HG03196 (cell line): ENCODE data around the gene SLC47A1.
"Not testable (repeated sequence)": the region's sequence is repeated elsewhere in the genome, so short reads cannot be mapped to it uniquely, and the experiment has no call there.

Experiments
- ATAC-seq: cut with Tn5 transposase; IDR thresholded peaks from one replicate; pipeline ENCODE4 v1.9.1; 2021; ENCODE audit not compliant: unreplicated experiment

The SLC47A1 gene

DNA sequence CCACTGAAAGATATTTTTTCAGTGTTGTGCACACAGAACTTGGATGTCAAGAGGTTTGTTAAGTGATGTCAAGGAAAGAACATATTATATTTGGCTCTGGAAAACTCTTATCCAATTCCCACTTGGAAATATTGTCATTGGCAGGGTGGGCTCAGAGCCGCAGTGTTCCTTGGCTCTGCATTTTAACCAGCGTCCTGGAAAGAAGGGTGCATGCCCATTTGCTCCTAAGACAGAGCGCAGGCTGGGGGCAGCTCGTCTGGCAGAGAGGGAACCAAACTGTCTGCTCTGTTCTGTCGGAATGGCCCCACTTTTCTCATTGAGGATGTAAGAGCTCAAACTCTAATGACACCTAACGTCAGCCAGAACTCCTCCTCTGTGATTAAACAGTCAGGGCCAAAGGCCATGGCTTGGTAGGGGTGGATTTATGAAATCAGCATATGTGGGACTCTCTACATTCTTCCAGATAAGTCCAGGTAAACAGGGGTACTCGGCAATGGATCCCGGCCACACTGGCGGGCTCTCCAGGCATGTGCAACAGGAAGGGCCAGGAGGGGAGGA, 18.0 kb downstream of the SLC47A1 start:
- no peak for ATAC-seq

DNA sequence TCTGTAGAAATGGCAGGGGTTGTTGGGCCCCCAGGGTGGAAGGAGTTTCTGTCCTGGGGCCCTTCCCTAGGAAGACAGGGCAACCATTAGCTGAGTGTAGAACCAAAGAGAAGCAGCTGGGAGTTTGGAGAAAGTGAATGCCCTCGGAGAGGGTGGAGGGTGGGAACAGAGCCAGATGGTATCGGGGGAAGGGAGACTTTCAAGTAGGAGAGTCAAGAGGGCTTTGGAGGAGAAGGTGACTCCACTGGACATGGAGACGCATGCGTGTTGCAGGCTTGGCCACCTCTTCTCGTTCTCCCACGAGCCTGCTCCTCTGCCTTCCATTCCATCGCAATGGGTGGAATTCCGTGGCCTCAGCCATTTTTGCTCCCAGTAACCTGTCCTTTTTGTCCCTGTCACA, 19.4 kb downstream of the SLC47A1 start:
- ATAC-seq, result no peak

GRCh38 chr17:19554393-19554792, 20.7 kb downstream of the SLC47A1 start:
- ATAC-seq, result no peak

DNA sequence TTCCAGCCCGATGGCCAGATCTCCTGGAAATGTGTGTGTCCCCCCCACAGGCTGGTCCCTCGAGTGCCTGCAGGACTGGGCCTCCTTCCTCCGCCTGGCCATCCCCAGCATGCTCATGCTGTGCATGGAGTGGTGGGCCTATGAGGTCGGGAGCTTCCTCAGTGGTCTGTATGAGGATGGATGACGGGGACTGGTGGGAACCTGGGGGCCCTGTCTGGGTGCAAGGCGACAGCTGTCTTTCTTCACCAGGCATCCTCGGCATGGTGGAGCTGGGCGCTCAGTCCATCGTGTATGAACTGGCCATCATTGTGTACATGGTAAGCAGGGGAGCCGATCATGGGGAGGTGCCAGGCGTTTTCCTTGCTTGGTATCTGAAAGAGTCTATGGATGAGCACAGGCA, 22.1 kb downstream of the SLC47A1 start:
- no peak for ATAC-seq

DNA sequence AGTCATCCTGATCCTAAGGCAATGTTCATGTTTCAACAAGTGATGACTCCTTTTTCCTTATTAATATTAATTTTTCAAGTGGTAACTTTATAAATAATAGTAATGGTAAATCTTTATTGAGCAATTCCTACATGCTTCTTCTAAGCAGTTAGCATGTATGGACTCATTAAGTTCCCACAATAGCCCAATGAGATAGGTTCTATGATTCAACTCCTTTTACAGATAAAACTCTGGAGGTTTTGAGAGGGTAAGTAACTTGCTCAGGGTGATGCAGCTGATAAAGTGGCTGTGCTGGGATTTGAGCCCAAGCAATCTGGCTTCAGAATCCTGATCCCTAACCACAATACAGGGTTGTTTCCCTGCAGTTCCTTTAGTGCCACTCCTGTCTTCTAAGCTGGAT, 25.3 kb downstream of the SLC47A1 start:
- ATAC-seq, result no peak

DNA sequence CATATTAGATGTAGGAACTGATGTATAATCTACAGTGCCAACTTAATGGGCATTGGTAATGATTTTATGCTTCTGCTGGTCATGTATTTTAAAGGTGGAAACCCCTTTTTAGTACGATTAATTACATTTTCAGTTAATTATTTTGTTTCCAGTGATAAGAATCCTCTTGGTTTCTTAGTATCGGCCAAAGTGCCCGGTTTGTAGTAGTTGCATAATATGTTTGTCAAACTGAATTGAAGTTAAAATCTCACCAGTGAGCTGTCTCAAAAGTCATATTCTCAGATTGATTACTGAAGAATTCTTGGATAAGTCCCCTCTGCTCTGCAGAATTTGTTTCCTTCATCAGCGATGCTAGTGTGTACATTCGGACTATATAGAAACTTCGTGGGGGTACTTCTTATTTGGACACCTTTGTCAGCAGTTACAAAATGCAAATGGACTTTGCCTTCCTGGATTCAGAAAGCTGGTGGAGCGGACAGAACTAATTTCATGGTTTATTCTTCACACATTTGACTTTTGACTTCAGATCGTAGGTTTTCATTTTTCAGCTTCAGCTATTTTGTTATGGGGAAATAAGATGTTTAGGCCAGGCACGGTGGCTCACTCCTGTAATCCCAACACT, 28.2 kb downstream of the SLC47A1 start:
- ATAC-seq, result no peak

DNA sequence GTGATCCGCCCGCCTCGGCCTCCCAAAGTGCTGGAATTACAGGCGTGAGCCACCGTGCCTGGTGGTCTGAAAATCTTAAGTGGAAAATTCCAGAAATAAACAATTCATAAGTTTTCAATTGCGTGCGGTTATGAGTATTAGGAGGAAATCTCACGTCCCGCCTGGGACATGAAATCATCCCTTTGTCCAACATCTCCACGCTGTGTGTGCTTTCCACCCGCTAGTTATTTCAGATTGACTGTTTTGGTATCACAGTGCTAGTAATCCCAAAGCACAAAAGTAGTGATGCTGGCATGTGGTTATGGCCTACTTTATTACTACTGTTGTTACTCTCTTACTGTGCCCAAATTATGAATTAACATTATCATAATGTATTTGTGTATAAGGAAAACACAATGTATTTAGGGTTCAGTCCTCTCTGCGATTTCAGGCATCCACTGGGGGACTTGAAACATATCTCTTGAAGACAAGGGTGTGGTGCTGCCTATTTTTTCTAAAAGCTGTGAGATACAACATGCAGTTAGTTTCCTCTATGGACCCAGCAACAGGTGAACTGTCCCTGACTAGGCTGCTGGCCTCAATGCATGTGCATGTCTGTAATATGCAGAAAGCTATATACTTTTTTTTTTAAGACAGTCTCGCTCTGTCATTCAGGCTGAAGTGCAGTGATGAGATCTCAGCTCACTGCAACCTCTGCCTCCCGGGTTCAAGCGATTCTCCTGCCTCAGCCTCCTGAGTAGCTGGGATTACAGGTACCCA, 32.3 kb downstream of the SLC47A1 start:
- no peak for ATAC-seq

DNA sequence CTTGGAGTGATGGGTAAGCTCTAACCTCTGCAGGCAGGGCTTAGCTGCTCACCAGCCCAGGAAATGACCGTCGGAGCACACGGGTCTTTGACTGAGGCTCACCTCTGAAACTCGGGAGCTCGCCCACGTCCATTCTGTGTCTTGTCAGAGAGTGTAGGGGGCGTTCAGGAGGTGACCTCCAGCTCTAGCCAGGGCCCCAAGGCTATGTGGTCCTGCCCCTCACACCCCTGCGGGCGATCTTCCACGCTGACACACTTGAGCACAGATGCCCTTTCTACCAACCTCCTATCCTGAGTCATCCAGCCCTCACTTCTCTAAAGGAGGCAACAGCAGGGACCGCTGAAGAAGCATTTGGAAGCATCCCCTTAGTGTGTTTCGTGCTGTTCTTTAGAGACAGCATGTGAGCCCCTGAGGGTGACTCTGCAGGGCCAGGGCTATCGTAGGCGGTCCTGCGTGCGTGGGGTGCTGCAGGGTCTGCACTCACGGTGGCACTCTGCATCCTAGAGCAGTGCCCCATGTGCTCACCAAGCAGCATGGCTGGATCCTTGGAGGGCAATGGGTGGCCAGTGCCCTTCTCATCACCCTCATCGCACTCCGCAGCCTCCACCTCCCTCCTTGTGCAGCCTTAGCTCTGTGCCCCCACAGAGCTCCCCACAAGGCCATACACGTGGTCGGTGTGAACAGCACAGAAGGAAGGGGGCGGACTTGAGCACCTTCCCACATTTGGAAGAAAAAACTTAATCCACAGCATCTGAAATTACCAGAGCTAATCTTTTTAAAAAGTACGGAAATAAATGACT, 33.8 kb downstream of the SLC47A1 start:
- ATAC-seq, result no peak

DNA sequence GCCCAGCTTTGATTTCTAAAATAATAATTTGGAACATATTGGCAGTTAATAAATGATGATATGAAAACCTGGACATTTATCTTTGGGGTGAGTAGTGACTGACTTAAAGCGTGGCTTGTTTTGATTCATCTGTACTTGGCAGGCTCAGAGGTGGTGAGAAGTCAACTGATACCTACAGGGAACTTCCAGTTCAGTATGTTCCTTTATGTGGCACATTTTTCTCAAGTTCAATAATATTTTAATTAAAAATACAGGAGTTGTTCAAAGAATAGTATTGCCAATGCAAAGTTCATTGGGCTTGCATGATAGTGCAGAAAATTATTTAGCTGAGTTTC, 34.3 kb downstream of the SLC47A1 start:
- ATAC-seq, result no peak

GRCh38 chr17:19569785-19570543, 36.3 kb downstream of the SLC47A1 start:
- no peak for ATAC-seq

- ATAC-seq, result no peak
Measured at GRCh38 chr17:19570544-19571062, 36.9 kb downstream of the SLC47A1 start.

GRCh38 chr17:19573075-19573474, 39.4 kb downstream of the SLC47A1 start:
- ATAC-seq, result no peak

GRCh38 chr17:19574956-19575355, 41.3 kb downstream of the SLC47A1 start:
- no peak for ATAC-seq

DNA sequence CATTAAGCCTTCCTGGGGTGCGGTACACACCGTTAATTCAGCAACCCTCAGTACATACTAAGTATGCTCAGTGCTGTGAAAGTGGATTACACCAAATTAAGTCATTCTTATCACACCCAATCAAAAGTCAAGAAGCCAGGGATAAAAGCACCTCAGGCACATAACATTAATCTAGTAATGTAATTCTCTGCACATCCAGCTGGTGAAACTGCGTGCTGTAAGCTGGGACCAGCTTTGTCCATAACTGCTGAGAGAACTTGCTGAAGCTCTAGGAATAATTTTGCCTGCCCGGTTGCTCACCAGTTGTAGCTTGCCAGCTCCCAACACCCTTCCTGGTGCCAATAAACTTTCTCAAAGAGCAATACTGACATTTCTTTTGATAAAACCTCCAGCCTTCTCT, 44.9 kb downstream of the SLC47A1 start:
- no peak for ATAC-seq

- ATAC-seq, result no peak
Measured at GRCh38 chr17:19579192-19579761, 45.6 kb downstream of the SLC47A1 start.

DNA sequence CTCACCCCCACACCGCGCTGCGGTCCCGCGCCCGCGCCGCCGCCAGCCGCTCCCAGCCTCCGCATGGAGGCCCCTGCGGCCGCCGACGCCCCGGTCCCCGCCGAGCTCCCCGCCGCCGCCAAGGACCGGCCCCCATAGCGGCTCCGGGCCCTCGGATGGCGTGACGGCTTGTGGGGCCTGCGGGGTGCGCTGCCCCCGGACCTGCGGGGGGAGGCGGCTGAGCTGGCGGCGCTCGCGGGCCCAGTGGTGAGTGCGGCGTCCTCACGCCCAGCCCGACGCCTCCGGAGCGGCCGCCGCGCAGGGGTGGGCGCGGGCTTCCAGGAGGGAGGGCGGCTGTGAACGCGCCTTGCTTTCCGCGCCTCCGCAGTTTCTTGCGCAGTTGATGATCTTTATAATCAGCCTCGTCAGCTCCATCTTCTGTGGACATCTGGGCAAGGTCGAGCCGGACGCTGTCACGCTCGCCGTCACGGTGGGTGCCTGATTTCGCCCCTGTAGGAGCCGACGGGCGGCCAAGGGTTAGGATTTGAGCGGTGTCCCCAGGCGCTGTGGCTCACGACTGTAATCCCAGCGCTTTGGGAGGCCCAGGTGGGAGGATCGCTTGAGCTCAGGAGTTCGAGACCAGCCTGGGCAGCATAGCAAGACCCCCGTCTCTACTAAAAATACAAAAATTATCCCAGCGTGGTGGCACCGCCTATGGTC, 46.4 kb downstream of the SLC47A1 start:
- ATAC-seq, result no peak

- not testable (repeated sequence) for ATAC-seq
Measured at GRCh38 chr17:19580566-19580920, 46.9 kb downstream of the SLC47A1 start.

DNA sequence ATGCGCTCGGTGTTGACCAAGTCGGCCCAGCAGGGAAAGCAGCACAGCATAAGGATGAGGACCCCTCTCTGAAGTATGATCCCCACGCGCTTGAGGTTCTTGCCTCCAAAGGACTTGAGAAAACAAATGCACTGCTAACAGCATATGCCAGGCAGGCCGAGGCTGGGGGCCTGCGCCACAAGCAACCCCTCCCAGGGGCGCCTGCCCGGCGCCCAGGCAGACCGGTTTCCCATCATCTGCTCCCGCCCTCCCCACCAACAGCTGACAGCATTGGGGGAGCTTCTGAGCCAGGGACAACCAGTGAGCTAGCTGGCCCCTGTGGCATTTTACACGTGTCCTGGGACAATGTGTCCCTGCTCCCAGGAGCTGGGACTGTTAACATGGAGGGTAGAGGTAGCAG, 48.5 kb downstream of the SLC47A1 start:
- not testable (repeated sequence) for ATAC-seq

DNA sequence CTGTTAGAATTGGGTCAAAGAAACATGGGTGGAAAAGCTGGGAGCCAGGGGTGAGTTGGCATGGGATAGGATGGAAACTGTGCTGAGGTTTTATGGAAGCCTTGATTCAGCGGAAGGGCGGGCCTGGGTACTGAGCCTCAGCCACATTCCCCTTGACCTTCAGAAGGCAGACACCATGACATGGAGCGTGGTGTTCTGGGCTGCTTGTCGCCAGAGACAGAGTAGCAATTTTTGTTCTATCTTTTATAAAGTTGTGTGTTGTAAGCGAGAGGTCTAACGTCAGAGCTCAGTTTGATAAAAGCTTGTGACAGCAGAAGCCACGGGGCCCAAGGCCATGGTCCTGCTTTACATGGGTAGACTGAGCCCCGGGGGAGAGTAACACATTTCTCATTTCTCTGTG, 50.2 kb downstream of the SLC47A1 start:
- no peak for ATAC-seq

DNA sequence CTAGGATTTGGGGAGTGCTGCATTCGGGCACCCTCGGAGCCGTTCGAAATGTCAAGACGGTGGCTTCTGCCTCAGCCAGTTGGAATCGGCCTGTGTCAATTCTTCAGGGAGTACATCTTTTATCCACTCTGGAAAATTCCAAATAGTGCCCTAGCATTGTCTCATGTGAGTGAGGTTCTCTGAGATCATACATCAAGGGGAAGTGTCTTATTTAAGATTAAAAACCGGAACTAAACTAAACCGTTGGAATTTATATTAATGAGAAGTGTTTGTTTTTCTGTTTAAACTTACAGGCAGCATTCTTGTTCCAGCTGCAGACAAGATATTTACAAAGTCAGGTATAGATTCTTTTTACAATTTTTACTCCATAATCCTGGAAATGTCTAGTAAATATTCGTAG, 56.8 kb downstream of the SLC47A1 start:
- ATAC-seq, result no peak
